Peyer's patch (tissue), 4 donors: ENCODE measurements around the gene IL17RB. TPM values are rescaled to one million over a fixed set of nuclear protein-coding genes. Genes with fewer than 3 reads are reported as not detected.

Experiments used
- DNase-seq, 3 donors: peaks; one replicate each; pipeline ENCODE4 v3.0.0-alpha.2; 2017 to 2019
- H3K27ac ChIP-seq, 4 donors: fragments of 200-600 bp; sonication (generic); one replicate each; pipeline ENCODE4 v1.5.1; 2016 to 2019
- H3K27me3 ChIP-seq, 2 donors: fragments of 200-600 bp; sonication (generic); one replicate each; pipeline ENCODE4 v1.5.1; 2019
- H3K36me3 ChIP-seq, 3 donors: fragments of 200-600 bp; sonication (generic); one replicate each; pipeline ENCODE4 v1.5.1; 2016 to 2019
- H3K4me1 ChIP-seq, 4 donors: fragments of 200-600 bp; sonication (generic); one replicate each; pipeline ENCODE4 v1.5.1; 2016 to 2019
- H3K4me3 ChIP-seq, 4 donors: fragments of 200-600 bp; sonication (generic); 1 replicate in 3 of 4; 2 replicates in 1 of 4; pipeline ENCODE4 v1.5.1; 2016 to 2019; ENCODE audit warnings: mild to moderate bottlenecking in 1 of 4
- H3K9me3 ChIP-seq, 4 donors: fragments of 200-600 bp; sonication (generic); one replicate each; pipeline ENCODE4 v1.5.1; 2016 to 2019; ENCODE audit warnings: mild to moderate bottlenecking in 1 of 4
- CTCF ChIP-seq, 6 experiments: fragments of 450-650 bp in 4 of 6; fragments of 200-600 bp in 2 of 6; sonication (generic) in 1 of 6; IDR thresholded peaks; one replicate each; pipeline ENCODE4 v1.5.1; 2017 to 2019; ENCODE audit warnings: antibody characterized with exemption in 6 of 6, mild to moderate bottlenecking in 3 of 6, moderate library complexity in 1 of 6
- POLR2A ChIP-seq, 2 donors: fragments of 450-650 bp; IDR thresholded peaks; one replicate each; pipeline ENCODE4 v1.5.1; 2017; ENCODE audit warnings: antibody characterized with exemption in 2 of 2, mild to moderate bottlenecking in 2 of 2, moderate library complexity in 2 of 2
- total RNA-seq, 4 donors: library from RNA; depleted of rRNA; stranded (reverse); fragments of >200 nt; gene quantifications; one replicate each; pipeline ENCODE4 v1.1.0, GENCODE V29; 2016

The IL17RB gene
- total RNA-seq, 4 donors from 2014 or later: 18.2 to 38.5 (median 32.4) TPM

- H3K27ac ChIP-seq: no peak overlapping the region
- no peaks in the 10 kb centered on the region for H3K9me3 ChIP-seq
- H3K4me3 ChIP-seq: no peak overlapping the region
- no peak for TF ChIP-seq CTCF (IDR thresholded peaks at IDR 0.05)
- no peak for TF ChIP-seq POLR2A (IDR thresholded peaks at IDR 0.05)
- no peaks in the 10 kb centered on the region for H3K27me3 ChIP-seq
- DNase-seq: no peak
- peaks cover 0 to 22% (median 0%) of the 10 kb centered on the region in 3 donors for H3K36me3 ChIP-seq
- no peaks in the 10 kb centered on the region for H3K4me1 ChIP-seq
Measured at GRCh38 chr3:53834429-53835095, 11.8 kb upstream of the IL17RB start.

- DNase-seq: no peak
- Histone ChIP-seq H3K36me3 (peaks cover 0 to 26% (median 0%) of the 10 kb centered on the region in 3 donors), H3K4me3 (no peak overlapping the region), H3K27ac (no peak overlapping the region), H3K9me3 (no peaks in the 10 kb centered on the region), H3K4me1 (no peaks in the 10 kb centered on the region), H3K27me3 (no peaks in the 10 kb centered on the region)
- no peak for TF ChIP-seq CTCF (IDR thresholded peaks at IDR 0.05)
- no peak for TF ChIP-seq POLR2A (IDR thresholded peaks at IDR 0.05)
Measured at GRCh38 chr3:53835257-53835656, 11.1 kb upstream of the IL17RB start.

GRCh38 chr3:53836084-53836872 is 10.1 kb upstream of the IL17RB start:
- no peaks in the 10 kb centered on the region for H3K9me3 ChIP-seq
- no peak overlapping the region for H3K4me3 ChIP-seq
- no peak for TF ChIP-seq CTCF (IDR thresholded peaks at IDR 0.05)
- H3K4me1 ChIP-seq: no peaks in the 10 kb centered on the region
- DNase-seq: no peak
- no peaks in the 10 kb centered on the region for H3K27me3 ChIP-seq
- peaks cover 0 to 26% (median 0%) of the 10 kb centered on the region in 3 donors for H3K36me3 ChIP-seq
- no peak overlapping the region for H3K27ac ChIP-seq

GRCh38 chr3:53837331-53837730 is 9.0 kb upstream of the IL17RB start:
- no peaks in the 10 kb centered on the region for H3K4me1 ChIP-seq
- no peak for DNase-seq
- no peak overlapping the region for H3K27ac ChIP-seq
- H3K27me3 ChIP-seq: no peaks in the 10 kb centered on the region
- no peak overlapping the region for H3K4me3 ChIP-seq
- peaks cover 0 to 26% (median 0%) of the 10 kb centered on the region in 3 donors for H3K36me3 ChIP-seq
- no peak for TF ChIP-seq POLR2A (IDR thresholded peaks at IDR 0.05)
- TF ChIP-seq CTCF (IDR thresholded peaks at IDR 0.05): no peak
- H3K9me3 ChIP-seq: no peaks in the 10 kb centered on the region

GRCh38 chr3:53841296-53841695 is 5.1 kb upstream of the IL17RB start:
- Histone ChIP-seq H3K9me3 (no peaks in the 10 kb centered on the region), H3K27me3 (no peaks in the 10 kb centered on the region), H3K4me1 (peaks cover 0 to 11% (median 3%) of the 10 kb centered on the region in 4 donors), H3K36me3 (peaks cover 0 to 16% (median 0%) of the 10 kb centered on the region in 3 donors), H3K4me3 (no peak overlapping the region), H3K27ac (peak overlapping the region in 3 of 4 donors; percentile 16 to 56 (median 28))
- TF ChIP-seq CTCF (IDR thresholded peaks at IDR 0.05) (peak in 3 of 6 experiments; percentile 17 to 43 (median 27)), POLR2A (IDR thresholded peaks at IDR 0.05) (no peak)
- no peak for DNase-seq
